Ovary (tissue), 3 donors: ENCODE measurements around the gene PJVK.

Experiments used
- EP300 ChIP-seq: sonication (generic); formaldehyde crosslinking; IDR thresholded peaks from one replicate; pipeline ENCODE4 v1.6.1; 2017; ENCODE audit warnings: antibody characterized with exemption
- POLR2A ChIP-seq: fragments of 450-650 bp; IDR thresholded peaks from one replicate; pipeline ENCODE4 v1.6.1; 2017; ENCODE audit warnings: antibody characterized with exemption, mild to moderate bottlenecking, moderate library complexity
- TF ChIP-seq, protein P1 (sequence below), 3 donors: fragments of 450-650 bp in 2 of 3; fragments of 200-600 bp in 1 of 3; IDR thresholded peaks; one replicate each; pipeline versions ENCODE4 v1.5.1 to v1.8.0; 2016 to 2022; ENCODE audit warnings: antibody characterized with exemption in 3 of 3, mild to moderate bottlenecking in 1 of 3
- donor health status: DM: no; HTN: no; CAD: no.

DNA sequence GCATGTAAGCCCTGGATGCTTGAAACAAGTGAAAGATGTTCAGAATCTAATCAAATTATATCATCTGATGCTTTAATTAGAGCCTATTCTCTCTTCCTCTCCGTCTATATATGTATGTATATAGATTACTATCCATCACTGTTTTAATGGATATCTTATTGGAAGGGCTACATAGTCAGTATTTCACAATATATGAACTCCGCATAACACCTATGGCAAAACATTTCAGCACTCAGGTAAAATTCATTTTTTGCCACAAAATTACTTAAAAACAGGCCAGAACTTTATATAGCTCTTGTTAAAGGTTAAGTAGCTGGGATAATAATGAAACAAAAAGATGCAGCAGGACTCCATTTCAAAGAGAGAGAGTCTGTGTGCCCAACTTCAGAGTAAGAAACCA is 1.2 kb downstream of the PJVK start:
- TF ChIP-seq, protein P1, sequence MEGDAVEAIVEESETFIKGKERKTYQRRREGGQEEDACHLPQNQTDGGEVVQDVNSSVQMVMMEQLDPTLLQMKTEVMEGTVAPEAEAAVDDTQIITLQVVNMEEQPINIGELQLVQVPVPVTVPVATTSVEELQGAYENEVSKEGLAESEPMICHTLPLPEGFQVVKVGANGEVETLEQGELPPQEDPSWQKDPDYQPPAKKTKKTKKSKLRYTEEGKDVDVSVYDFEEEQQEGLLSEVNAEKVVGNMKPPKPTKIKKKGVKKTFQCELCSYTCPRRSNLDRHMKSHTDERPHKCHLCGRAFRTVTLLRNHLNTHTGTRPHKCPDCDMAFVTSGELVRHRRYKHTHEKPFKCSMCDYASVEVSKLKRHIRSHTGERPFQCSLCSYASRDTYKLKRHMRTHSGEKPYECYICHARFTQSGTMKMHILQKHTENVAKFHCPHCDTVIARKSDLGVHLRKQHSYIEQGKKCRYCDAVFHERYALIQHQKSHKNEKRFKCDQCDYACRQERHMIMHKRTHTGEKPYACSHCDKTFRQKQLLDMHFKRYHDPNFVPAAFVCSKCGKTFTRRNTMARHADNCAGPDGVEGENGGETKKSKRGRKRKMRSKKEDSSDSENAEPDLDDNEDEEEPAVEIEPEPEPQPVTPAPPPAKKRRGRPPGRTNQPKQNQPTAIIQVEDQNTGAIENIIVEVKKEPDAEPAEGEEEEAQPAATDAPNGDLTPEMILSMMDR (IDR thresholded peaks at IDR 0.05) = no peak
- TF ChIP-seq POLR2A (no peak), EP300 (no peak)
